SH-SY5Y (cell line): ENCODE measurements around the gene SLC24A4.

Experiments used
- GATA2 ChIP-seq: IDR thresholded peaks from 2 replicates; pipeline ENCODE4 v1.6.1; 2011; ENCODE audit warnings: mild to moderate bottlenecking, low read depth, low read length
- GATA3 ChIP-seq: IDR thresholded peaks from 2 replicates; pipeline ENCODE4 v1.6.1; 2011; ENCODE audit warnings: low read depth, mild to moderate bottlenecking, low read length, moderate library complexity

- TF ChIP-seq GATA3, result no peak
- no peak for TF ChIP-seq GATA2
Measured at GRCh38 chr14:92392711-92393110, 69.7 kb downstream of the SLC24A4 start.
